Measurements from ENCODE around the gene ZSWIM8.

The ZSWIM8 gene

GRCh38 chr10:73769396-73769795 lies 16.0 kb upstream of the ZSWIM8 start:
- Histone ChIP-seq H4K12ac (ENCODE audit: low read depth, low read length) (no peak overlapping the region), H2AFZ (ENCODE audit: insufficient read depth, low read length, poor library complexity) (no peak overlapping the region), H3K79me2 (ENCODE audit: control insufficient read depth, insufficient read depth, low read length, poor library complexity) (peaks cover 12% of the 10 kb centered on the region), H2BK120ac (ENCODE audit: insufficient read depth, low read length, poor library complexity) (no peak overlapping the region), H3K4me1 (ENCODE audit: control insufficient read depth in 1 of 2, insufficient read depth in 2 of 2, low read length in 2 of 2) (peaks cover 3 to 11% of the 10 kb centered on the region in 2 experiments), H4K91ac (ENCODE audit: low read depth, low read length) (no peak overlapping the region), H3K9me3 (ENCODE audit: insufficient read depth, low read depth, low read length) (peaks cover 3% of the 10 kb centered on the region), H3K4ac (ENCODE audit: low read depth, low read length) (no peak overlapping the region), H2AK5ac (ENCODE audit: low read length) (no peak overlapping the region), H3K14ac (ENCODE audit: low read length) (no peak overlapping the region), H3K27ac (ENCODE audit: low read depth, low read length) (no peak overlapping the region), H3K27me3 (ENCODE audit: insufficient read depth, low read length) (no peaks in the 10 kb centered on the region), H4K8ac (ENCODE audit: low read depth, low read length) (no peak overlapping the region), H3K23ac (ENCODE audit: low read length) (no peak overlapping the region), H2BK5ac (ENCODE audit: low read depth, low read length, poor library complexity) (no peak overlapping the region), H3K79me1 (ENCODE audit: low read length) (peaks cover 12% of the 10 kb centered on the region), H3K36me3 (ENCODE audit: control insufficient read depth in 1 of 2, insufficient read depth in 2 of 2, low read length in 2 of 2) (peaks cover 41 to 68% of the 10 kb centered on the region in 2 experiments), H3K4me2 (ENCODE audit: low read length) (no peak overlapping the region), H3K4me3 (ENCODE audit: low read depth, low read length) (no peak overlapping the region), H3K9ac (ENCODE audit: low read length) (no peak overlapping the region), H3K18ac (ENCODE audit: low read length) (no peak overlapping the region), H2BK12ac (ENCODE audit: low read length) (no peak overlapping the region)
- WGBS (ENCODE audit: extremely low coverage, insufficient coverage, insufficient read length), result no CpG with 5 or more reads among the region's 5 CpGs
- DNase-seq, result no peak

DNA sequence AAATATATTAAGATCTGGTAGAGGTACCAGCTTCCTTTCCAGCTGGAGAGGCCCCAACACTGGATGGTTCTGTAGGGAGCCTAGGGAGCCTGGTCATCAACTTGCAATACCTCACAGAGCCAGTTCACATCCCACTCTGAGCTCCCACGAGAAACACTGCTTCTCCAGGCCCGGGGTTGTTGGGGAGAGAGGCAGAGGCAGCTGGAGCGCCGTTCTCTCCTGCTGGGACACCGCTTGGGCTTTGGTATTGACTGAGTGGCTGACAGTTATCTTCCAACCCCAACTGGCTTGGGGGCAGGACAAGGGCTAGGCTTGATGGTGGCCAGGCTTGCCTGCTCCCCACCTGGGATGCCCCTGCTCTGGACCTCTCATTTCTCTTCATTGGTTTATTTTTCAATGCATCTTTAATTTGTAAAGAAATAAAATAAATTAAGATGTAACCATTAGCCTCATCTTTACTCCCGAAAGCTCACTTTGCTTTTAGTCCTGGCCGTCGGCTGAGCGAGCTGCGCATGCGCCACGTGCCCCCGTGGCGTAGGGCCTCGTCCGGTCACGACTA lies 13.6 kb upstream of the ZSWIM8 start:
- Histone ChIP-seq H2BK12ac (ENCODE audit: low read length) (no peak overlapping the region), H3K14ac (ENCODE audit: low read length) (peak overlapping the region; percentile 97), H3K4me3 (ENCODE audit: low read depth, low read length) (peak overlapping the region; percentile 97), H2AK5ac (ENCODE audit: low read length) (peak overlapping the region; percentile 1), H3K79me1 (ENCODE audit: low read length) (peaks cover 12% of the 10 kb centered on the region), H2AFZ (ENCODE audit: insufficient read depth, low read length, poor library complexity) (no peak overlapping the region), H2BK5ac (ENCODE audit: low read depth, low read length, poor library complexity) (peak overlapping the region; percentile 82), H3K9ac (ENCODE audit: low read length) (peak overlapping the region; percentile 94), H3K27me3 (ENCODE audit: insufficient read depth, low read length) (no peaks in the 10 kb centered on the region), H3K18ac (ENCODE audit: low read length) (peak overlapping the region; percentile 84), H3K9me3 (ENCODE audit: insufficient read depth, low read depth, low read length) (peaks cover 3% of the 10 kb centered on the region), H3K27ac (ENCODE audit: low read depth, low read length) (peak overlapping the region; percentile 98), H3K36me3 (ENCODE audit: control insufficient read depth in 1 of 2, insufficient read depth in 2 of 2, low read length in 2 of 2) (peaks cover 38 to 54% of the 10 kb centered on the region in 2 experiments), H4K8ac (ENCODE audit: low read depth, low read length) (peak overlapping the region; percentile 97), H3K4ac (ENCODE audit: low read depth, low read length) (peak overlapping the region; percentile 2), H3K23ac (ENCODE audit: low read length) (no peak overlapping the region), H3K4me1 (ENCODE audit: control insufficient read depth in 1 of 2, insufficient read depth in 2 of 2, low read length in 2 of 2) (peaks cover 6 to 18% of the 10 kb centered on the region in 2 experiments), H4K12ac (ENCODE audit: low read depth, low read length) (peak overlapping the region; percentile 23), H2BK120ac (ENCODE audit: insufficient read depth, low read length, poor library complexity) (no peak overlapping the region), H3K4me2 (ENCODE audit: low read length) (peak overlapping the region; percentile 86), H4K91ac (ENCODE audit: low read depth, low read length) (peak overlapping the region; percentile 98), H3K79me2 (ENCODE audit: control insufficient read depth, insufficient read depth, low read length, poor library complexity) (peaks cover 12% of the 10 kb centered on the region)
- no CpG with 5 or more reads among the region's 17 CpGs for WGBS (ENCODE audit: extremely low coverage, insufficient coverage, insufficient read length)
- peak in 1 of 2 donors; percentile 88 for DNase-seq

- Histone ChIP-seq H2BK120ac (ENCODE audit: insufficient read depth, low read length, poor library complexity) (peak overlapping the region; percentile 92), H3K79me2 (ENCODE audit: control insufficient read depth, insufficient read depth, low read length, poor library complexity) (peaks cover 12% of the 10 kb centered on the region), H3K23ac (ENCODE audit: low read length) (no peak overlapping the region), H3K14ac (ENCODE audit: low read length) (peak overlapping the region; percentile 97), H2AK5ac (ENCODE audit: low read length) (peak overlapping the region; percentile 55), H3K27ac (ENCODE audit: low read depth, low read length) (peak overlapping the region; percentile 98), H3K27me3 (ENCODE audit: insufficient read depth, low read length) (no peaks in the 10 kb centered on the region), H4K12ac (ENCODE audit: low read depth, low read length) (peak overlapping the region; percentile 97), H4K91ac (ENCODE audit: low read depth, low read length) (peak overlapping the region; percentile 98), H3K36me3 (ENCODE audit: control insufficient read depth in 1 of 2, insufficient read depth in 2 of 2, low read length in 2 of 2) (peaks cover 36 to 49% of the 10 kb centered on the region in 2 experiments), H2BK12ac (ENCODE audit: low read length) (no peak overlapping the region), H3K9ac (ENCODE audit: low read length) (peak overlapping the region; percentile 94), H3K18ac (ENCODE audit: low read length) (peak overlapping the region; percentile 84), H3K4me1 (ENCODE audit: control insufficient read depth in 1 of 2, insufficient read depth in 2 of 2, low read length in 2 of 2) (peaks cover 6 to 18% of the 10 kb centered on the region in 2 experiments), H3K4me3 (ENCODE audit: low read depth, low read length) (peak overlapping the region; percentile 97), H4K8ac (ENCODE audit: low read depth, low read length) (peak overlapping the region; percentile 97), H3K79me1 (ENCODE audit: low read length) (peaks cover 12% of the 10 kb centered on the region), H3K9me3 (ENCODE audit: insufficient read depth, low read depth, low read length) (peaks cover 3% of the 10 kb centered on the region), H3K4me2 (ENCODE audit: low read length) (peak overlapping the region; percentile 86), H2BK5ac (ENCODE audit: low read depth, low read length, poor library complexity) (peak overlapping the region; percentile 82), H3K4ac (ENCODE audit: low read depth, low read length) (peak overlapping the region; percentile 87), H2AFZ (ENCODE audit: insufficient read depth, low read length, poor library complexity) (peak overlapping the region; percentile 84)
- no CpG with 5 or more reads among the region's 101 CpGs for WGBS (ENCODE audit: extremely low coverage, insufficient coverage, insufficient read length)
- DNase-seq, result peak; percentile 82 to 85
These were observed 12.9 kb upstream of the ZSWIM8 start for GRCh38 chr10:73772281-73773151.

GRCh38 chr10:73773152-73773879 lies 12.1 kb upstream of the ZSWIM8 start:
- Histone ChIP-seq H3K14ac (ENCODE audit: low read length) (peak overlapping the region; percentile 53), H4K12ac (ENCODE audit: low read depth, low read length) (peak overlapping the region; percentile 22), H4K8ac (ENCODE audit: low read depth, low read length) (peak overlapping the region; percentile 97), H3K79me1 (ENCODE audit: low read length) (peaks cover 12% of the 10 kb centered on the region), H2AK5ac (ENCODE audit: low read length) (peak overlapping the region; percentile 33), H3K18ac (ENCODE audit: low read length) (peak overlapping the region; percentile 30), H3K4me2 (ENCODE audit: low read length) (peak overlapping the region; percentile 86), H3K27ac (ENCODE audit: low read depth, low read length) (peak overlapping the region; percentile 98), H3K4ac (ENCODE audit: low read depth, low read length) (peak overlapping the region; percentile 35), H2BK120ac (ENCODE audit: insufficient read depth, low read length, poor library complexity) (no peak overlapping the region), H3K23ac (ENCODE audit: low read length) (no peak overlapping the region), H3K4me1 (ENCODE audit: control insufficient read depth in 1 of 2, insufficient read depth in 2 of 2, low read length in 2 of 2) (peaks cover 6 to 18% of the 10 kb centered on the region in 2 experiments), H3K27me3 (ENCODE audit: insufficient read depth, low read length) (no peaks in the 10 kb centered on the region), H2BK12ac (ENCODE audit: low read length) (no peak overlapping the region), H3K36me3 (ENCODE audit: control insufficient read depth in 1 of 2, insufficient read depth in 2 of 2, low read length in 2 of 2) (peaks cover 36 to 49% of the 10 kb centered on the region in 2 experiments), H3K9me3 (ENCODE audit: insufficient read depth, low read depth, low read length) (peaks cover 3% of the 10 kb centered on the region), H3K4me3 (ENCODE audit: low read depth, low read length) (peak overlapping the region; percentile 97), H4K91ac (ENCODE audit: low read depth, low read length) (peak overlapping the region; percentile 65), H2BK5ac (ENCODE audit: low read depth, low read length, poor library complexity) (no peak overlapping the region), H2AFZ (ENCODE audit: insufficient read depth, low read length, poor library complexity) (peak overlapping the region; percentile 44), H3K9ac (ENCODE audit: low read length) (peak overlapping the region; percentile 70), H3K79me2 (ENCODE audit: control insufficient read depth, insufficient read depth, low read length, poor library complexity) (peaks cover 12% of the 10 kb centered on the region)
- WGBS (ENCODE audit: extremely low coverage, insufficient coverage, insufficient read length), result no CpG with 5 or more reads among the region's 29 CpGs
- no peak for DNase-seq

All from trophoblast cell (in vitro differentiated cells and primary cell).